Measurements from ENCODE around the gene WNT9A.

WNT9A gene

GRCh38 chr1:227886993-227887696, 60.6 kb downstream of the WNT9A start:
- no peak for TF ChIP-seq CTCF (IDR thresholded peaks at IDR 0.05; ENCODE audit: extremely low read depth, missing control alignments)
- DNase-seq (ENCODE audit: low spot score): no peak

- DNase-seq (ENCODE audit: low spot score): no peak
- no peak for TF ChIP-seq CTCF (IDR thresholded peaks at IDR 0.05; ENCODE audit: extremely low read depth, missing control alignments)
Measured at GRCh38 chr1:227886503-227886961, 61.2 kb downstream of the WNT9A start.

- no peak for DNase-seq (ENCODE audit: low spot score)
- no peak for TF ChIP-seq CTCF (IDR thresholded peaks at IDR 0.05; ENCODE audit: extremely low read depth, missing control alignments)
Measured at GRCh38 chr1:227885648-227886502, 61.9 kb downstream of the WNT9A start.

GRCh38 chr1:227885135-227885647, 62.5 kb downstream of the WNT9A start:
- no peak for TF ChIP-seq CTCF (IDR thresholded peaks at IDR 0.05; ENCODE audit: extremely low read depth, missing control alignments)
- no peak for DNase-seq (ENCODE audit: low spot score)

DNA sequence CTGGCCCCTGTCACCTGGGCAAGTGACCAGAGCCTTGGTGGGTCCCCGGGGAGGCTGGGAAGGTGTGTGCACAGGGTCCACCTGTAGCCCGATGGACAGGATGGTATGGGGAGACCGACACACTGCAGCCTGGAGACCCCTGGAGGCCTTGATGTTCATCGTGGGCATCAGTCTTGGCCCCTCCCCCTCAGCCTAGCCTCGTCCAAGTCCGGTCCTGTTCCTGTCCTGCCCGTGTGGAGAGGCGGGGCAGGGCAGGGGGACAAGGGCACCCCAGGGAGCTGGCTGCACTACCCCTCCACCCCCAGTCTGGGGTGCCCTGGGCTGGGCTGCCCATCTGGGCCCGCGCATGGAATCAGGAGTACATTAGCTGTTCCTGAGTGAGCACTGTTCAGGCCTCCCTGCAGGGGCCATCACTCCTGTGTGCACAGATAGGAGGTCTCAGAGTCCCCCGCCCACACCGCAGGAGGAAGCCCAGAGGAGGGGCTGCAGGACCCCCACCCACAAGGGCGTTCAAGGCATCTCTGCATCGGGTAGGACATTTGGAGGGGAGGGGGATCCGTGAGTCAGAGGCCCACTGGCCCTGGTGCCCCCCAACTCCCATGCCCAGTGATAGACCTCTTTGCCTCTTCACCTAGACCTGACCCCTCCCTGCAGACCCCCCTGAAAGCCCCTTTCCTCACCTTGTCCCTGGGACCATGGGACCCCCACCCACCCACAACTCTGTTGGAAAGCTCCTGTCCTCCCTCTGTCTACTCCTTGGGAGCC, 63.2 kb downstream of the WNT9A start:
- DNase-seq (ENCODE audit: low spot score): no peak
- no peak for TF ChIP-seq CTCF (IDR thresholded peaks at IDR 0.05; ENCODE audit: extremely low read depth, missing control alignments)

DNA sequence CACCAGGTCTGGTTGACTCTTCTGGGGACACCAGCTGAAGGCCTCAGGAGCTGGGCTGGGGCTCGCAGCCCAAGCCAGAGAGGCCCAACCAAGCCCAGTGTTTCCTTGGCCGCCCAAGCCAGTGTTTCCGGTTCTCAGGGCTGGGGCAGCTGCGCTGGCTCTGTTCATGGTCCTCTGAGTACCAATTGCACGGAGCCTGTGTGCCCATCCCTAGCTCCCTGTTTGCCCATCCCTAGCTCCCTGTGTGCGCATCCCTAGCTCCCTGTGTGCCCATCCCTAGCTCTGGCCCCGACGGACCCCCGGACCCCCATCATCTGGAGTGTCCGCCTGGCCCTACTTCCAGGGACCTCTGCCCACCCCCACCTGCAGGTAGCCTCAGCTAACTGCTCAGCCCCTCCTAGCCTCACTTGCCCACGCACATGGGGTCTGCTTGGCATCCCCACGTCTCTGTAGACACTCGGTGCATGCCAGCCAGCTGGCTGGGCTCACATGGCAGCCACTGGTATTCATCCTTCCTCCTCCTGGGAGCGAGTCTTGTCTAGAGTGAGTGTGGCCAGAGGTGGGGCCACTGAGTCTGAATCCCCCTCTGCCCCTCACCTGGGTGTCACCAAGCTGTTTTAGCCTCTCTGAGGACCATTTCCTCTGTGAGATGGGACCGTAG, 64.0 kb downstream of the WNT9A start:
- no peak for TF ChIP-seq CTCF (IDR thresholded peaks at IDR 0.05; ENCODE audit: extremely low read depth, missing control alignments)
- no peak for DNase-seq (ENCODE audit: low spot score)

Data from GM20000 (cell line).